Hepatocyte (in vitro differentiated cells): ENCODE data around the gene PSMC2.

ENCODE experiments used
- CTCF ChIP-seq: fragments of 200-600 bp; sonication (generic); IDR thresholded peaks from 2 replicates; pipeline ENCODE4 v1.5.1; 2016; ENCODE audit warnings: antibody characterized with exemption, mild to moderate bottlenecking; ENCODE audit not compliant: poor library complexity
- EZH2 ChIP-seq: fragments of 200-600 bp; sonication (generic); IDR thresholded peaks from 2 replicates; pipeline ENCODE4 v1.6.1; 2016; ENCODE audit warnings: antibody characterized with exemption, mild to moderate bottlenecking, borderline replicate concordance

DNA sequence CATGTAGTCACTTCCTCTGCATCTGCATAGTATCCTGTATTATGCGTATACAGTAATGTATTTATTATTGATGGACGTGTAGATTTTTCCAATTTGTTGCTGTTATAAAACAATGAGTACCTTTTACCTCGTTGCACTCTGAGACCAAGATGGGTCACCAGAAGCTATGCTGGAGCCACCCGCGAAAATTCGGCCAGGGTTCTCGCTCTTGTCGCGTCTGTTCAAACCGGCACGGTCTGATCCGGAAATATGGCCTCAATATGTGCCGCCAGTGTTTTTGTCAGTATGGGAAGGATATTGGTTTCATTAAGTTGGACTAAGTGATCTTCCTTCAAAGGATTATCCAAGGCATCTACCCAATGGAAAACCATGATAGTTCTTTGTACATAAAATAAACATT lies 1.0 kb downstream of the PSMC2 start:
- no peak for TF ChIP-seq CTCF
- no peak for TF ChIP-seq EZH2
